HG02763 (cell line): ENCODE results near the gene CYP46A1.

Source experiments
- ATAC-seq: cut with Tn5 transposase; IDR thresholded peaks from one replicate; pipeline ENCODE4 v1.9.1; 2021; ENCODE audit warnings: mild to moderate bottlenecking, moderate library complexity; ENCODE audit not compliant: unreplicated experiment

The CYP46A1 gene

DNA sequence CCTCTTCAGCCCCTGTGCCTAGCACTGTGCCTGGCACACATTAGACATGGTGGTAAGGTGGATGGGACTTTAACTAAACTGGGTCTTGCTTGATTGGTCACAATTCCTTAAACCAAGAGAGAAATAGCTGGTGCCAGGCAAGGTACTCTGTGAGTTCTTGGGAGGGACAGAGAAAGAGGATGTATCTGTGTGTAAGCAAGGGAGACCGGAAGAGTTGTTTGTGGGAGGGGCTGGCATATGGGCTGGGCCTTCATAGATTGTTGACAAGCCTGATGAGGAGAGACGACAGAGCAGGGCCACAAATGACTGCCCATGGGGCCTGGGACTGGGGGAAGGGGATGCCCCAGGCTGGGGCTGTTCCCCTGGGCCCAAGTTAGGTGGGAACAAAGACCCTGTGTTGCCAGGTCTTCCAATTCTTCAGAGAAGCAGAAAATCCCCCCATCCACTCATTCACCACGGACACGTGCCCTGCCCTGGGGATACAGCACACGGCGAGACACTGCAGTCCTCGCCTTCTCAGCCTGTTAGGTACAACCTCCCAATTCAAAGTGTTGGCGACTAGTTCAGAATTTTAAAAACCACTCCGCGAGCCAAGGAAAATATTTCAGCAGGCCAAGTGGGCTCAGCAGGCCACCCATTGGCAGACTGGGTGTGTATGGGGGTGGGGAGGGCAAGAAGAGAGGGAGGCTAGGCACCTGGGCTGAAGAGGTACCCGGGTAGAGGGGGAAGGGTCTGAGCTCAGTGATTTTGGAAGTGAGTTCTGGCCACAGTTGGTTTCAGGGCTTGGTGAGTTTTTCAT lies 11.4 kb upstream of the CYP46A1 start:
- no peak for ATAC-seq

DNA sequence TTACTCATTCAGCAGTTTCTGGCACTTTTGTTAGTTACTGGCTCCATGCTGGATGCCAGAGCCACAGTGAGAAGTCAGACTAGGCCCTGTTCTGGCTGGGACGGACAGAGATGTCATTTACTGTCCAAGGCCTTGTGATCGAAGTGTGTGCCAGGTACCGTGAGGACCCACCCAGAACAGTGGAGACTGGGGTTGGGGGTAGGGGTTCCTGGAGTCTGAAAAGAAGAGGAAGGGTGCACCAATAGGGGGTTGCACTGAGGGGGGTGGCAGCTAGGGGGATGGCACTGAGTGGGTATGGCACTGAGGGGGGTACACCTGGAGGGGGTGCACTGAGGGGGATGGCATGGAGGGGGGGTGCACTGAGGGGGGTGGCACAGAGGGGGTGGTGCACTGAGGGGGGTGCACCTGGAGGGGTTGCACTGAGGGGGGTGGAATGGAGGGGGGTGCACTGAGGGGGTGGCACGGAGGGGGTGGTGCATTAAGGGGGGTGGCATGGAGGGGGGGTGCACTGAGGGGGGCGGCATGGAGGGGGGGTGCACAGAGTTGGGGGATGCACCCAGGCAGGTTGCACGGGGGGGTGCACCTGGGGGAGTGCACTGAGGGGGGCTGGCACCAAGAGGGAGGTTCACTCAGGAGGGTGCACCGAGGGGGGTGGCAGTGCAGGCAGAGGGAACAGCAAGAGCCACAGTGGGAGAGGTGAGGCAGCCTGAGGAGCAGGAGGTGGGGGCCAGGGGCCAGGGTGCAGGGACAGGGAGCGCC lies 10.6 kb upstream of the CYP46A1 start:
- ATAC-seq = no peak

DNA sequence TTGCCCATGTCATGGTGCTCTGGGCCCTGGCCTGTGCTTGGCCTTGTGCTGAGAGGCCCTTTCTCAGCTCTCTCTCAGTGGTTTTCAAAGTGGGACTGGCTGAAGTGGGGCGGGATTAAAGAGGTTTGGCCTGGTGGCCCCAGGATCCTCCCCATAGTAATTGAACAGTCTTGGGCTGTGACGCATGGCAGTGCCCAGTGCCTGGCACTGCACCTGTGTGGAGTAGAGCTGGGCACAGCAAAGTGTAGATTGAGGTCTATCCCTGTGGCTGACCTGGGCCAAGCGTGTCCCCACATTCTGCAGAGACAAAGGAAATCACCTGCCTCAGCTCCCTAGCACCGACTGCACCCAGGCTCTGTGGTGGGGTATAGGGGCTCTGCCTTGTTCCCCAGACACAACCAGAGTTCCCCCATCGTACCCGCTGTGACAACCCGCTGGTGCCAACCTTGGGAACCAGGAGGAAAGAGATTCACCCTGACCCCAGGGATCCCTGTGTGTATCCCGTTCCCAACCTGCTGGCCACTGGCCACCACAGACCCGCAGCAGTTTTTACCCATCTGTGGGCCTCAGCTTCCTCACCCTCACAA lies 9.9 kb upstream of the CYP46A1 start:
- no peak for ATAC-seq

DNA sequence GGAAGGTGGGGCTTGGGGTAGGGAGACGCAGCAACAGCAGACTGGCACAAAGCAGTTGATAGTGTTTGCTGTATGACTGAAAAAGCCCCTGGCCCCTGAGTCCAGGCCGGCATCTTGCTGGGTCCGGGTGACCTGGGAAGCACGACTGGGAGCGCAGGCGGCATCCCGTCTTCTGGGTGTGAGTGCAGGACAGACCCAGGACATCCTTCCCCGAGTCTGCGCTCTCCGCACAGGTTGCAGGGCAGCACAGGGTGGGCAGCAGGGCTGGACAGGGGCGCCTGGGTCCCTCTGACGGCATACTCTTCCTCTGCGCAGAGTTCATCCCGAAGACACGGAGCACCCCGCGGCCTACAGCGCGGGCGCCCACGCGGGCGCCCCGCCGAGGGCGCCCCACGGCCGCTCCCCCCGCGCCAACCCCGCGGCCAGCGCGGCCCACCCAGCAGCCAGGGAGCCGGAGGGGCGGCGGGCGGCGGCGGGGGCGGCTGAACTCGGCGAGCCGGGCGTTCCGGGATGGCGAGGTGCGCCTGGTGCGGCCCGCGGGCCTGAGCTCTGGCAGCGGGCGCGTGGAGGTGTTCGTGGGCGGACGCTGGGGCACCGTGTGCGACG lies 9.2 kb upstream of the CYP46A1 start:
- no peak for ATAC-seq

DNA sequence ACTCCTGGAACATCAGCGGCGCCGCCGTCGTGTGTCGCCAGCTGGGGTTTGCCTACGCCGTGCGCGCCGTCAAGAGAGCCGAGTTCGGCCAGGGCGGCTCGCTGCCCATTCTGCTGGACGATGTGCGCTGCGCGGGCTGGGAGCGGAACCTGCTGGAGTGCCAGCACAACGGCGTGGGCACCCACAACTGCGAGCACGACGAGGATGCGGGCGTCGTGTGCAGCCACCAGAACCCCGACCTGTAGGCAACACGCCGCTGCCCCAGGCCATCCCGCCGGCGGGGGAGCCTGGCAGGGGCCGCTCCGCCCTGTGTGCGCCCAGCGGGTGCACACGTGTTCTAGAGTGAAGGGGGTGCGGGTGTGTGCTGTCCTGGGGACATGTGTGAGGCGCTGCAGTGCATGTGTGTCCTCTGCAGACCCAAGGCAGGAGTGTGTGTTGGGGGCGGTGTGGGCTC lies 8.7 kb upstream of the CYP46A1 start:
- ATAC-seq = no peak

DNA sequence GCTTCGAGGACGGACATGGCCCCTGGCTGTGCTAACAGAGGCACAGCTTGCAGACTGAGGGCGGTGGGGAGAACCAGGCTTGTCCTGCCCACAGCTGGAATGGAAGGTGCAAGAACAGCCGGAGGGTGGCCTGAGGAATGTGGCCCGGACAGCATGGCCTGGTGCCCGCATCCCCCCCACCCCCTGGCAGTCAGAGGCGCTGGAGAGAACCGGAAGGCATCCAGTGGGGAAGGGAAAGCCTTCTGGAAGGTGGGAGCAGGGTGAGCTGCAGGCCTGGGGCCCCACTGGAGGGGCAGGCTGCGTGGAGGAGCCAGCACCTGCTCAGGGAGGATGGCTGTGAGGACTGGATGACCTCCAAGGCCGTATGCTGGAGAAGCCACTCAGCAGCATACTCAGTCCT lies 8.1 kb upstream of the CYP46A1 start:
- no peak for ATAC-seq

DNA sequence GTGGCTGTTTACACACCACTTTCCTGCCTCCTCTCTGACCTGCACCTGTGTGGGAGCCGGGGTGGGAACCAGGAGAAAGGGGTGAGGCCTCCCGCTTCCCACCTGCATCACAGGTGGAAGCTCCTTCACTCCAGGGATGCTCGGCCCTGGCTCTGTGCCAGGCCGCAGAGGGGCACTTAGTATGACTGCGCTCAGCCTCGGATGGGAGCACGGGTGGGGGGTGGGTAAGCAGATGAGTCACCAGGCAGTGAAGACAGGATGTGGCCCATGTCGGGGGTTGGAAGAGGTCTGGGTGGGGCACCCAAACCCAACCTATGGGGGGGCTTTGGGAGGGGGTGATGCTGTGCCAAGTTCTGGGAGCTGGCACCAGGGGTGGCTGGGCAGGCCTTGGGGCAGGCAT lies 7.4 kb upstream of the CYP46A1 start:
- ATAC-seq = no peak

DNA sequence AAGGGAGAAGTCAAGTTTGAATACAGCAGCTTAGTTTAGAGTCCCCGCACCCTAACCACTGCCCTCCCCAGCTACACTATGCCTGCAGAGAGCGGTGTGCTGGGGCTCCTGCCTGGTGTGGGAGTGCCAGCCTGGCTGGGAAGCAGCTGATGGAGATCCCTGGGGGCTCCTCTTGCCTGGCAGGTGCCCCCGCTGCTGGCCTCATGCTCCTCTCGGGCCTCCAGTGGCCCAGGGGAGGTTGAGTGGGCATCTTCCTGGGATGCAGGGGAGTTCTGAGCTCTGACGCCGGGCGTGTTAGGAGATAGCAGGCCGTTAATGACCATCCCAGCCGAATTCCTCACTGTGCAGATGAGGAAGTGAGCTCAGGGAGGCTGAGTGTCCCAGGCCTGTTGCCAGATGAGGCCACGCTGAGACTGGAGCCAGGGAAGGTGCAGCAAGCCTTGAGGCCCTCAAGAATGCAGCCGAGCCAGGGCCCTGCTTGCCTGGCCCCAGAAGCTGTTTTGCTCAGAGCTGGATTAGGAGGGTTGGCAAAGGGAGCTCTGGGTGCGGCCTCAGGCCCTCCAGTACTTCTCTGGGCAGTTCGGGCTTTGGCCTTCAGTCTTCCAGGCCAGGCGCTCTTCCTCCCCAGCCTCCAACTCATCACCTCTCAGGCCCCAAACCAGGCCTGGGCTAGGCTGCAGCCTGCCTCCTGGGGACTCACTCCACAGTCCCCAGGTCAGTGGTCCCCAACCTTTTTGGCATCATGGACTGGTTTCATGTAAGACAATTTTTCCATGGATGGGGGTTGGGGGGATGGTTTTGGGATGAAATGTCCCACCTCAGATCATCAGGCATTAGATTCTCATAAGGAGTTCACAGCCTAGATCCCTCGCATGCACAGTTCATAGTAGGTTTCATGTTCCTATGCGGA lies 6.6 kb upstream of the CYP46A1 start:
- ATAC-seq = no peak

DNA sequence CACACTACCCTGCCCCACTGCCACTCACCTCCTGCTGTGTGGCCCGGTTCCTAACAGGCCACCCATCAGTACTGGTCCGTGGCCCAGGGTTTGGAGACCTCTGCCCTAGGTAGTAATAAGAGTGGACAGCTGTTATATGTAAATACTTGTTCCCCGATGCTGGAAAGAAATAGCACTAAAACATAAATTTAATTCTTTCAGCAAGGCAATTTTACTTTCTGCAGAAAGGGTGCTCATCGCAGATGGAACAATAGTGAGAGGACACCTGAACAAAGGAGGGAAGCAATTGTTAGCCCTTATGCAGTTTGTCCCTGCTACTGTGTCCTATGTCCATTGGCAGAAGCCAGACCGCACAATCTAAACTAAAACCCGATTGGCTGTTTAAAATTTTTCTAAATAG lies 5.9 kb upstream of the CYP46A1 start:
- no peak for ATAC-seq

DNA sequence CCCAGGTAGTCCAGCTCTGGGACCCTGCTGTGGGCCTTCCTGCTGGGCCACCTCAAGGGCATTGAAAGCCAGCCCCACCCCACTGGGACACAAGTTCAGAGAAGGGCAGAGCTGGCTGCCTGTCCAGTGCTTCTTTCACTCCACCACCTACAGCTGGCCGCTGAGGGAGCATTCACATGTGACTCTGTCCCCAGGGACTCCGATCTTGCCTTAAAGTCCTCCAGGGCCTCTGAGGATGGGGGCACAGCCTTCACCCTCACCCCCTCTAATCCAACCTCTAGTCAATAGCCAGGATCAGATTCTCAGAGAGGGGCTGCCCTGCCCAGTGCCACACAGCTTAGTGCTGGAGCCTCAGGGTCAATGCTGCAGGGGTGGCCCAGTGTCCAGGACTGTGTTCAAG lies 5.0 kb upstream of the CYP46A1 start:
- no peak for ATAC-seq

DNA sequence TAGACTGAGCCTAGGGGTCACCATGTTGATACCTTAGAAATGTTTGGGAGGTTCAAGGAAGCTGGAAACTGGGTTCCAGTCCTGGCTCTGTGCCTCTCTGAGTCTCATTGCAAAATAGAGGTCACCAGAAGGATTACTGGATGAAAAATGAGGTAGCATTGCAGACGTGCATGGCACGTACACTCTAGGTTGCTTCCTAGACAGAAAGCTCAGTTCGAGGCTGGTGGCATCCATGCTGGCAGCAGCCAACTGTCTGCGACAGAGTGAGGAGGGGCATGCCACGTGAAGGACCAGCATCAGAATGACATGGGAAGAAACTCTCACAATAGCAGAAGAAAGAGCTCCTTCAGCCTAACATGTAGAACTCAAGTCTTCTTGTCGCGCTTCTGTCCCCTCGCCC lies 4.6 kb upstream of the CYP46A1 start:
- no peak for ATAC-seq

DNA sequence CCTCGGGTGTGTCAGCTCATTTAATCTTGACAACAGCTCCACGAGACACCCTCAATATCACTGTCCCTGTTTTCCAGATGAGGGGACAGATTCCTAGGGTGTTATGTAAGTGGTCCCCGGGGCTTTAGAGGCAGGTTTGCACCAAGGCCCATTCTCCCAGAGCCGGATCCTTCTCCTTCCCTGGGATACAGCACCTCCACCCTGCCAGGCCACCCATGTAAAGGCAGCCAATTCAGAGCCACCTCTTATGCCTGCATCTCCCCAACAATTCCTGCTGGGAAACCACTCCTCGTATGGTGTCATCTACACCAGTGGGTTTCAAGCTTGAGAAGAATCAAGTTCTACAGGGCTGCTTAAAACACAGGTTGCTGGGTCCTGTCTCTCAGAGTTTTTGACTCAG lies 4.1 kb upstream of the CYP46A1 start:
- ATAC-seq = no peak

DNA sequence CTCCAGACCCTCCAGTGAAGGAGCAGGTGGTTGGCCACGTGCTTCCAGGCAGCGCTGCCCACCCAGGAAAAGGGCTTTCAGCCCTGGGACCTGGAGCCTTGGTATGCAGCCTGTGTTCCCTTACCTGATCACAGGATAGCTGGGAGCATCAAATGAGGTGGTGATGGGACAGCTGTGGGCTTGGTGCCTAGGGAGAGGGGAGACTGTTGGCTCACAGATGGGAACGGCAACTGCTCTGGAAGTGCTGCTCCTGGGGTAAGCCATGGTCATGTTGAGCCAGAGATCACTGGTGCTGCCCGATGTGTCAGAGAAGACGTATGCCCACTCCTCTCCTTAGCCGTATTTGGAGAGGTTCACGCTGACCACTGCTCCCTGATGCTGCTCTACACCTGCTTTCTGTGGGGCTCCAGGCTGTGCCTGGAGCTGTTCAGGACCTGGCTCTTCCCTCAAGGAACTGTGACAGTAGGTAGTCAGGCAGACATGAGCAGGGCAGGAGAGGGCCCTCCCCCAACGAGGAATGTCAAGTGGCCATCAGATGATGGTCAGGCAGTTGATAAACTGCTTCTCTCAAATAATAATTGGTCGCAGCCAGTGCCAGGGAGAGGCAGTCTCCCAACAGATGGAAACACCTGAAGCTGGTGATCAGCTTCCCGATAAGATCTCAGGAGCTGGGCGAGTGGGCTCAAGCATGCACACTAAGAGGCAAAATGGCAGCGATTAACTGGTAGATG lies 2.8 kb upstream of the CYP46A1 start:
- ATAC-seq = no peak

DNA sequence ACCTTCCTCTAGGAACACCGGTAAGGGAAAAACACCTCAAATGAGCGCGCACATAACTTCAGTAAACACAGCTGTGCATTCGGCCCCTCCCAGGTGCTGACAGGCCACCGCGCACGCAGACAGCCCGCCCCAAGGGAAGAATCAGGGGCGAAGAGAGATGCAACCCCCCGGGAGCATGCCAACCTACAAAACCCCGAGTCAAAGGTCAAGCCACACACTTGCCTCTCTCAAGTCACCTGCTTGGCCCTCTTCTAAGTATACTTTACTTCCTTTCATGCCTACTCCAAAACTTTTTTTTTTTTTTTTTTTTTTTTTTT lies 2.3 kb upstream of the CYP46A1 start:
- ATAC-seq = no peak

DNA sequence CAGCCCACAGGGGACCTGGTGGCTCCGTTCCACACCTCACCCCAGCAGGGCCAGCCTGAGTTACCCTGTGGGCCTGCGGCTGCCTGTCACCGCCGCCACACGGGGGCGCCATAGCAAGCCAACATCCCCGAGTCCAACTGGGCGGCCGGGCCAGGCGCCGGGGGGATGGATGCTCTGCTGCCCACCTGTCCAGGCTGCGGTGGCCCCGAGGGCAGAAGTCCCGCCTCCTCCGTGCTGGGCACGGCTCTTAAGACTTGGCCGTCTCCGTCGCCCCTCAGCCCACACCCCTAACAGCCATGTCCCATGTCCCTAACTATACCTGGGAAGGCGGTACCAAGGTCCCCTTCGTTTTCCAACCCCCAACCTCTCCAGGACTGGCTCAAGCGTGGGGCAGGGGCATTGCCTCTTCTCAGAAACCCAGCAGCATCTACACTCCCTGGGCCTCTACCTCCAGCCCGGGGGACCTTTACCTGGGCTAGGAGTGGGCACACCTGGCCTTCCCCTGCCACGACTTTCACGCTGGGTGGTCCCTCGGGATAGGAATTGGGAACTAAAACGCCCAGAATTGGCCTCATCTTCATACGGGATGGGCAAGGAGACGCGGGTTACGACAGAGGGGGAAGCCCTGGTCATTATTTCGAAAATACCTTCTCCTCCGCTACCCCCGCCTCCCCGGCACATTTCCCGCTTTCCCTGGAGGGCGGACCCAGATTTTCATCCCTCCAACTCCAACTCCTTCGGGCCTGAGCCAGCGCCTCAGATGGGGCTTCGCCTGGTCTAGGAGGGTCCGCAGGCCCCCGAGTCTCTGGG lies 1.1 kb upstream of the CYP46A1 start:
- no peak for ATAC-seq

DNA sequence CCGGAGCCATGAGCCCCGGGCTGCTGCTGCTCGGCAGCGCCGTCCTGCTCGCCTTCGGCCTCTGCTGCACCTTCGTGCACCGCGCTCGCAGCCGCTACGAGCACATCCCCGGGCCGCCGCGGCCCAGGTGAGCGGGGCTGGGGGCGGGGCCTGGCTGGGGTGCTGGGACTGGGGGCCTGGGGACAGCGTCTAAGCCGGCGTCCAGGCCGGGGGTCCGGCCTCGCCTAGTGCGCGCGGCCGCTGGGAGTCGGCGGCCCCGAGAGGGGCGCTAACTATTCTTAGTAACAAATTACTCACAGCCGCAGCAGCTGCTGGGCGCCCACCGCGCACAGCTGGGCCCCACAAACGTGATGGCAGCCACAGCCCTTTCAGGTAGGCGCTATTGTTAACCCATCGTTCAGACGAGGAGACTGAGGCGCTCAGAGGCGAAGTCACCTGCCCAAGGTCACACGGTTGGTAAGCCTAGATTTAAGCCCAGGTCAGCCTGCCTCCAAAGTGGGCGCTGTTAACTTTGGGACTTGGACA lies 374 bp downstream of the CYP46A1 start:
- ATAC-seq = peak; percentile 20

DNA sequence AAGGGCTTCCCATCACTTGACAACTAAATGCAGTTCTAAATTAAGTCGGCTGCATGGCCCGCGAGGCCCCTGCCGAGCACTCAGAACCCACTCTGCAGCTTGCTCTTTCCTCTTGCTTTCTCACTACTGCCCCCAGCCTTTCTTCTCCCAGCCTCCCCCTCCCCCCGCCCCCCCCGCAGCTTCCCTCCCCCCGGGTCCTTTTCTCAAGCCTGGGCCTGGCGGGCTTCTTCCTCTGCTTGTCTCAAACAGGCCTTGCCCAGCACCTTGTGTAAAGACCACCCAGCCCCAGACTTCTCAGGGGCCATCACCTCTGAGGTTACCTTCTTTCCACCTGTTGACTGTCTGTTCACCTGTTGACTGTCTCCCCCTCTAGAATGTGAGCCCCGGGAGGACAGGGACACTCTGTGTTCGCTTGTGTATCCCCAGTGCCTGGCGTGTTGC lies 1.1 kb downstream of the CYP46A1 start:
- ATAC-seq = no peak

DNA sequence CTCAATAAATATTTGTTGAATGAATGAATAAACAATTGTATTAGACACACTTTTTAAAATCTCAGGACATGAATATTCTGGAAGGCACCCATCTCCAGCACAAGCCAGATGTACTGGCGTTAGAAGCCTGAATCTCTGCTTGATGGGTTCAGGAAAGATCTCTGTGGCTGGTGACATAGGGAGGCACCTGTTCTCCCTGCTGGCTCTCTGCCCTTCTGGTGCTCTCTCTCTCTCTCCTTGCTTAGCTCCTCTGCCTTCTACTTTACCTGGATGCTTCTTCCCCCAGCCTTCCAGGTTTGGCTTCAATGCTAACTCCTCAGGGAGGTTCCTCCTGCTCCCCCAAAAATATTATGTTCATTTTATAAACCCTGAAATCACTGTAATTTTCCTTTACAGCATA lies 1.5 kb downstream of the CYP46A1 start:
- ATAC-seq = no peak
